ENCODE results near the gene GAREM1. TPM values are rescaled to one million over a fixed set of nuclear protein-coding genes. Genes with fewer than 3 reads are reported as not detected.

The GAREM1 gene
- total RNA-seq, 4 donors from 2014 or later, result 23.6 to 29.9 (median 29.1) TPM

DNA sequence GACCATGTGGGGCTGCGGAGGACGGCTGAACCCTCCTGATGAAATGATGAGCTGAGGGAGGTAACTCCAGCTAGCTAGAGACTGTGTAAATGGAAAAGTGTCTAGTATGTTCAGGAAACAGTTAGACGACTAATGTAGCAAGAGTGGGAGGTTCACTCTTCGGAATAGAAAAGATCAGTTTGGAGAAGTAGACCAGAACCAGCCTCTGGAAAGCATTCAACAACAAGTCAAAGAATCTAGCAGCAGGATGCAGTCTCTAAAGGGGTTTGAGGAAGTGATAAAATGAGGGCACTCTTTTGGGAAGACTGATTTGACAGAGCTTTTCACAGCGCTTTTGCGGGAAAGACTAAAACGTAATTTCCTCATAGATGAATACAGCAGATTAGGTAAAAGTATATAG is 79.6 kb downstream of the GAREM1 start:
- no peak for TF ChIP-seq POLR2A (IDR thresholded peaks at IDR 0.05)
- TF ChIP-seq, protein P1, sequence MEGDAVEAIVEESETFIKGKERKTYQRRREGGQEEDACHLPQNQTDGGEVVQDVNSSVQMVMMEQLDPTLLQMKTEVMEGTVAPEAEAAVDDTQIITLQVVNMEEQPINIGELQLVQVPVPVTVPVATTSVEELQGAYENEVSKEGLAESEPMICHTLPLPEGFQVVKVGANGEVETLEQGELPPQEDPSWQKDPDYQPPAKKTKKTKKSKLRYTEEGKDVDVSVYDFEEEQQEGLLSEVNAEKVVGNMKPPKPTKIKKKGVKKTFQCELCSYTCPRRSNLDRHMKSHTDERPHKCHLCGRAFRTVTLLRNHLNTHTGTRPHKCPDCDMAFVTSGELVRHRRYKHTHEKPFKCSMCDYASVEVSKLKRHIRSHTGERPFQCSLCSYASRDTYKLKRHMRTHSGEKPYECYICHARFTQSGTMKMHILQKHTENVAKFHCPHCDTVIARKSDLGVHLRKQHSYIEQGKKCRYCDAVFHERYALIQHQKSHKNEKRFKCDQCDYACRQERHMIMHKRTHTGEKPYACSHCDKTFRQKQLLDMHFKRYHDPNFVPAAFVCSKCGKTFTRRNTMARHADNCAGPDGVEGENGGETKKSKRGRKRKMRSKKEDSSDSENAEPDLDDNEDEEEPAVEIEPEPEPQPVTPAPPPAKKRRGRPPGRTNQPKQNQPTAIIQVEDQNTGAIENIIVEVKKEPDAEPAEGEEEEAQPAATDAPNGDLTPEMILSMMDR (IDR thresholded peaks at IDR 0.05), result no peak
- H3K27me3 ChIP-seq, result no peaks in the 10 kb centered on the region
- H3K27ac ChIP-seq, result no peak overlapping the region
- H3K4me3 ChIP-seq, result no peak overlapping the region
- H3K4me1 ChIP-seq, result no peaks in the 10 kb centered on the region
- H3K9me3 ChIP-seq, result no peaks in the 10 kb centered on the region
- H3K36me3 ChIP-seq, result no peaks in the 10 kb centered on the region
- no peak for DNase-seq

GRCh38 chr18:32389858-32390257 is 80.8 kb downstream of the GAREM1 start:
- Histone ChIP-seq H3K4me3 (no peak overlapping the region), H3K9me3 (no peaks in the 10 kb centered on the region), H3K27me3 (no peaks in the 10 kb centered on the region), H3K36me3 (no peaks in the 10 kb centered on the region), H3K4me1 (no peaks in the 10 kb centered on the region), H3K27ac (no peak overlapping the region)
- no peak for DNase-seq
- TF ChIP-seq POLR2A (IDR thresholded peaks at IDR 0.05), result no peak
- TF ChIP-seq, protein P1 (IDR thresholded peaks at IDR 0.05), result no peak

- Histone ChIP-seq H3K36me3 (no peaks in the 10 kb centered on the region), H3K27me3 (no peaks in the 10 kb centered on the region), H3K9me3 (no peaks in the 10 kb centered on the region), H3K27ac (no peak overlapping the region), H3K4me3 (no peak overlapping the region), H3K4me1 (no peaks in the 10 kb centered on the region)
- TF ChIP-seq, protein P1 (IDR thresholded peaks at IDR 0.05), result no peak
- no peak for TF ChIP-seq POLR2A (IDR thresholded peaks at IDR 0.05)
- no peak for DNase-seq
Measured at GRCh38 chr18:32389191-32389590, 81.5 kb downstream of the GAREM1 start.

GRCh38 chr18:32386471-32386870 is 84.2 kb downstream of the GAREM1 start:
- no peaks in the 10 kb centered on the region for H3K9me3 ChIP-seq
- no peak for TF ChIP-seq POLR2A (IDR thresholded peaks at IDR 0.05)
- TF ChIP-seq, protein P1 (IDR thresholded peaks at IDR 0.05), result no peak
- no peak overlapping the region for H3K4me3 ChIP-seq
- H3K36me3 ChIP-seq, result no peaks in the 10 kb centered on the region
- no peak for DNase-seq
- no peak overlapping the region for H3K27ac ChIP-seq
- no peaks in the 10 kb centered on the region for H3K4me1 ChIP-seq
- H3K27me3 ChIP-seq, result no peaks in the 10 kb centered on the region

- no peaks in the 10 kb centered on the region for H3K36me3 ChIP-seq
- H3K27me3 ChIP-seq, result no peaks in the 10 kb centered on the region
- TF ChIP-seq, protein P1 (IDR thresholded peaks at IDR 0.05), result no peak
- TF ChIP-seq POLR2A (IDR thresholded peaks at IDR 0.05), result no peak
- H3K4me3 ChIP-seq, result no peak overlapping the region
- no peak for DNase-seq
- no peaks in the 10 kb centered on the region for H3K9me3 ChIP-seq
- H3K27ac ChIP-seq, result peak overlapping the region in 1 of 4 donors; percentile 14
- no peaks in the 10 kb centered on the region for H3K4me1 ChIP-seq
Measured at GRCh38 chr18:32383050-32383819, 87.4 kb downstream of the GAREM1 start.

All from Peyer's patch (tissue), 4 donors.